ENCODE measurements around the gene RETREG1.

- TF ChIP-seq CTCF (IDR thresholded peaks at IDR 0.05; ENCODE audit: poor library complexity) (no peak), EZH2 (IDR thresholded peaks at IDR 0.05; ENCODE audit: borderline replicate concordance) (no peak)
Measured at GRCh38 chr5:16505140-16505891, 111.5 kb downstream of the RETREG1 start.
